ENCODE data around the gene VWCE.
"Not testable (repeated sequence)": the region's sequence is repeated elsewhere in the genome, so short reads cannot be mapped to it uniquely, and the experiment has no call there.

VWCE gene

DNA sequence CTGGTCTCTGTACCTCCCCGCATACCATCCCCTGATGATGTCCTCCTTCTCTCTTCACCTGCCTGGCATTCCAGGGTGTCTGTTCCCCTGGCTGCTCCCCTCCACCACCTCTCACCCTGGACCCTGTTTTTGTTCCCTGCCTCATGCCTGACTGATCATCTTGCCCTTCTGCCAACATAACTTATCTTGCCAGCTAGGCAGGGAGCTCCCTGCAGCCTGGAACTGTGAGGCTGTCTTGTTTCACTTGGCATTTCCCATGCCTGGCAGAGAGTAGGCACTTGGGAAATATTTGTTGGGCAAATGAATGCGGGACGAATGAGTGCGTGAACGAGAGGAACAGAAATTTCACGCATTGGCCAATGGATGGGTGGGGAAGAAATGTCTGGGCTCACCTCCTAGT, 84.5 kb downstream of the VWCE start:
- not testable (repeated sequence) for DNase-seq (ENCODE audit: low spot score)

All from hematopoietic multipotent progenitor cell treated with erythropoietin and hydrocortisone succinate and interleukin-3 and kit ligand, for 17 days (in vitro differentiated cells).